RCC 7860 (cell line): ENCODE measurements around the gene CDH6.

ENCODE experiments used
- DNase-seq: peaks from one replicate; pipeline ENCODE4 v3.0.0-alpha.2; 2015; ENCODE audit warnings: low spot score
- FAIRE-seq: peaks from 2 replicates; lab custom pipeline; 2012; peaks lifted over from hg19 to GRCh38; lab: Jason Lieb, UNC

CDH6 gene

GRCh38 chr5:31244921-31245320, 51.4 kb downstream of the CDH6 start:
- no peak for FAIRE-seq
- no peak for DNase-seq

GRCh38 chr5:31247381-31247780, 53.9 kb downstream of the CDH6 start:
- FAIRE-seq: no peak

GRCh38 chr5:31250201-31250600, 56.7 kb downstream of the CDH6 start:
- FAIRE-seq: no peak
- no peak for DNase-seq

More at GRCh38 chr5:31247381-31247780, 53.9 kb downstream of the CDH6 start:
- no peak for DNase-seq

- DNase-seq (no peak), FAIRE-seq (no peak)
Measured at GRCh38 chr5:31251032-31251431, 57.5 kb downstream of the CDH6 start.

GRCh38 chr5:31255041-31255440, 61.6 kb downstream of the CDH6 start:
- DNase-seq (no peak), FAIRE-seq (no peak)

GRCh38 chr5:31268256-31268655, 74.8 kb downstream of the CDH6 start:
- no peak for DNase-seq
- FAIRE-seq: no peak

- no peak for DNase-seq
- FAIRE-seq: no peak
Measured at GRCh38 chr5:31268686-31269085, 75.2 kb downstream of the CDH6 start.

GRCh38 chr5:31269259-31269658, 75.8 kb downstream of the CDH6 start:
- DNase-seq: no peak
- no peak for FAIRE-seq

- peak; percentile 76 for FAIRE-seq
- peak; percentile 38 for DNase-seq
Measured at GRCh38 chr5:31270396-31270795, 76.9 kb downstream of the CDH6 start.

- no peak for FAIRE-seq
- DNase-seq: no peak
Measured at GRCh38 chr5:31271567-31271966, 78.1 kb downstream of the CDH6 start.

GRCh38 chr5:31273161-31273560, 79.7 kb downstream of the CDH6 start:
- DNase-seq (no peak), FAIRE-seq (no peak)

- FAIRE-seq: peak; percentile 76
- no peak for DNase-seq
Measured at GRCh38 chr5:31273631-31274378, 80.3 kb downstream of the CDH6 start.

- DNase-seq: no peak
- no peak for FAIRE-seq
Measured at GRCh38 chr5:31280210-31280609, 86.7 kb downstream of the CDH6 start.

GRCh38 chr5:31283326-31283725, 89.8 kb downstream of the CDH6 start:
- no peak for DNase-seq
- no peak for FAIRE-seq

GRCh38 chr5:31285025-31285424, 91.5 kb downstream of the CDH6 start:
- FAIRE-seq: no peak
- DNase-seq: no peak

GRCh38 chr5:31287985-31288384, 94.5 kb downstream of the CDH6 start:
- FAIRE-seq: no peak

GRCh38 chr5:31289429-31289828, 95.9 kb downstream of the CDH6 start:
- FAIRE-seq: no peak
- DNase-seq: no peak

More at GRCh38 chr5:31287985-31288384, 94.5 kb downstream of the CDH6 start:
- no peak for DNase-seq

- FAIRE-seq (no peak), DNase-seq (no peak)
Measured at GRCh38 chr5:31291323-31291854, 97.9 kb downstream of the CDH6 start.

- FAIRE-seq (no peak), DNase-seq (no peak)
Measured at GRCh38 chr5:31300501-31300900, 107.0 kb downstream of the CDH6 start.

GRCh38 chr5:31301833-31302232, 108.3 kb downstream of the CDH6 start:
- FAIRE-seq (no peak), DNase-seq (no peak)

- FAIRE-seq: peak; percentile 29
- no peak for DNase-seq
Measured at GRCh38 chr5:31303688-31304087, 110.2 kb downstream of the CDH6 start.

GRCh38 chr5:31317665-31318064, 124.2 kb downstream of the CDH6 start:
- no peak for FAIRE-seq
- DNase-seq: no peak

- DNase-seq (no peak), FAIRE-seq (no peak)
Measured at GRCh38 chr5:31319335-31319734, 125.8 kb downstream of the CDH6 start.
